PFSK-1 (cell line): ENCODE data around the gene DEF6.
A peak's percentile ranks its signal among the peaks of the same experiment; 100 is the strongest.

Experiments used
- FOXP2 ChIP-seq: optimal IDR thresholded peaks from 2 replicates; pipeline ENCODE3; 2011; ENCODE audit warnings: borderline replicate concordance, control low read depth, inconsistent platforms; ENCODE audit not compliant: insufficient read depth; ENCODE audit errors: extremely low read length, extremely low read depth
- POLR2AphosphoS5 ChIP-seq: IDR thresholded peaks from 2 replicates; pipeline ENCODE4 v1.6.1; 2012; ENCODE audit warnings: low read depth, mild to moderate bottlenecking, control low read depth, low read length, moderate library complexity
- REST ChIP-seq, 2 experiments: IDR thresholded peaks; 2 replicates each; pipeline versions ENCODE4 v1.6.1 to v1.8.0; 2011 to 2012; ENCODE audit warnings: low read depth in 2 of 2, low read length in 2 of 2, control low read depth in 1 of 2, inconsistent platforms in 1 of 2, mild to moderate bottlenecking in 1 of 2, moderate library complexity in 1 of 2; ENCODE audit not compliant: insufficient read depth in 1 of 2
- SIN3A ChIP-seq: IDR thresholded peaks from 2 replicates; pipeline ENCODE4 v1.6.1; 2012; ENCODE audit warnings: mild to moderate bottlenecking, low read length, moderate library complexity, borderline replicate concordance; ENCODE audit not compliant: insufficient read depth
- TAF1 ChIP-seq: IDR thresholded peaks from 2 replicates; pipeline ENCODE4 v1.6.1; 2012; ENCODE audit warnings: low read length, control low read depth, borderline replicate concordance; ENCODE audit not compliant: insufficient read depth

The DEF6 gene

GRCh38 chr6:35258336-35258735 lies 39.3 kb upstream of the DEF6 start:
- TF ChIP-seq FOXP2 (no peak), POLR2AphosphoS5 (no peak), SIN3A (no peak), REST (IDR thresholded peaks at IDR 0.05; ENCODE audit: insufficient read depth in 1 of 2, low read depth in 2 of 2, low read length in 2 of 2) (no peak), TAF1 (no peak)

- TF ChIP-seq POLR2AphosphoS5 (no peak), REST (IDR thresholded peaks at IDR 0.05; ENCODE audit: insufficient read depth in 1 of 2, low read depth in 2 of 2, low read length in 2 of 2) (no peak), TAF1 (no peak)
Measured at GRCh38 chr6:35258858-35259193, 38.8 kb upstream of the DEF6 start.

GRCh38 chr6:35259194-35259947 lies 38.2 kb upstream of the DEF6 start, which contains the start of gene ZNF76:
Gene ZNF76, plus strand, starts transcription at chr6:35259735. Its CDS starts 21,417 bp downstream, at chr6:35281152.
- TF ChIP-seq REST (IDR thresholded peaks at IDR 0.05; ENCODE audit: insufficient read depth in 1 of 2, low read depth in 2 of 2, low read length in 2 of 2), result peak in 1 of 2 experiments; percentile 5; a peak in 1 of 4 replicates
- peak; percentile 92 for TF ChIP-seq FOXP2
- TF ChIP-seq POLR2AphosphoS5, result peak; percentile 83
- TF ChIP-seq SIN3A, result peak; percentile 28; the same call in 1 of the 2 replicates
- TF ChIP-seq TAF1, result peak; percentile 83

- no peak for TF ChIP-seq FOXP2
- TF ChIP-seq SIN3A, result no peak
- no peak for TF ChIP-seq TAF1
- TF ChIP-seq POLR2AphosphoS5, result no peak; the same call in none of the 2 replicates
- TF ChIP-seq REST (IDR thresholded peaks at IDR 0.05; ENCODE audit: insufficient read depth in 1 of 2, low read depth in 2 of 2, low read length in 2 of 2), result no peak
Measured at GRCh38 chr6:35259948-35260590, 37.5 kb upstream of the DEF6 start.
